Germinal center (tissue), 1 donor: ENCODE results near the gene ITGB8.
"Not testable (repeated sequence)": the region's sequence is repeated elsewhere in the genome, so short reads cannot be mapped to it uniquely, and the experiment has no call there.

ENCODE experiments used
- DNase-seq: peaks from one replicate; pipeline ENCODE4 v3.0.0; 2012; ENCODE audit warnings: mixed read lengths, low spot score

Gene ITGB8

DNA sequence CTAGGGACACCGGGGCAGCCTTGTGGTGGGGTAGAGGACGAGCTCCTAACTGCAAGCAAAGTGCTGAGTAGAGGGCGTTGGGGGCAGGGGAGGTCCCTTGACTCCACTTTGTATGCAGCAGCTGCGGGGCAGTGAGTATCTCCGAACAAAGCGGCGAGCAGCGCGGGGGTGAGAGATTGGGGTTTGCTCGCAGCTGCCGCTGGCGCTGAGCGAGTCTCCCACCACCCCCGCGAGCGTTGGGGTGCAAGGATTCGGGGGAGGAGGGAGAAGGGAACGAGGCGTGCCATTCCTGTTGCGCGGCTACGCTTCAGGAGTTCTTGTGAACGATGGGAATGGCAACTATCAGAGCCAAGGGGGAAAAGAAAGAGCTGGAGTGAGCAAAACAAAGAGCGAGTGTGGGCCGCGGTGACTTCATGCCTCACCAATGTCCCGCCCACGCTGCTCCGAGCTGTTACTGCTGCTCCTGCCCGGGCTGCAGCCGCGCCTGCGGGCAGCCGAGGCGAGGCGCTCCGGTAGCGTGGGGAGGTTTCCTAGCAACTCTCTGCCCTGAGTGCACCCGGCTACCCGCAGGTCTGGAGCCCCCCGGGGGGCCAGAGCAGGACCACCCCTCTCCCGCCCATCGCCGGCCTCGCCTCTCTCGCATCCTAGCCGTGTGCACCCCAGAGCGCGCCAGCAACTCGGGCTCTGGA is at the start of gene ITGB8:
Gene ITGB8 (plus strand): TSS at position 662 of the 689 bp plus-strand sequence. CDS start 907 bp downstream, outside the sequence.
- DNase-seq: peak; percentile 69

DNA sequence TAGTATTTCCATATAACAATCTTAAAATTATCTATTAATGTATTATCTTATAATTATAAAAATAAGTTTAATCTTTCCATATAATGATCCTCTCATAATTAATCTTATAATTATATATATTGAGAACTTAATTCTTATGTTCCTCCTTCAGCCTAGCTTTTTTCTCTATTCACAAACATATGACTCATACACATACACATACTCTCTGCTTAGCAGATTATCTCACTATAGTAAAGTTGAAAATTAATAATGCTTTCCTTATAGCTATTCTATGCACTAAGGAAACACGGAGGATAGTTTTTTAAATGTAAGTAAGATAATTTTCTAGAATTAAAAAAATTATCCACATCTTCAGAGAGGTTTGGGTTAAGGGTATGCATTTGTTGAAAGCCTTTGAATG is 47.7 kb upstream of the ITGB8 start:
- no peak for DNase-seq

DNA sequence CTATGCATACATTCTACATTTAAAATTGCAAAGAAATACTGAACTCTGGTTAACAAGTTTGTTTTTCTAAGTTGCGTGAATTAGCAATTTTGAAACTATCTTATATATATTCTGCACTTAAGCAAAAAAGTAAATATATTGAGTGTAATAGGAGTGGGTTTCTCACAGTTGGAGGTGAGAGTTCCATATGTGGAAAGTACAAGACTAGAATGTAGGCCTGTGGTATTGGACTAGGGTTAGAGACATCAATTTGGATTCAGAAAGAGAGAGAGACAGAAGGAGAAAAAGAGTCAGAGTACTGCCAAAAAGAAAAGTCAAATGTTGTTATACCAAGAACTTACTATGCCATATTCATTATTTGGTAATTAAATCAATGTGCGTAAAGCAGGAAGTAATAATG is 47.3 kb upstream of the ITGB8 start:
- DNase-seq: no peak

DNA sequence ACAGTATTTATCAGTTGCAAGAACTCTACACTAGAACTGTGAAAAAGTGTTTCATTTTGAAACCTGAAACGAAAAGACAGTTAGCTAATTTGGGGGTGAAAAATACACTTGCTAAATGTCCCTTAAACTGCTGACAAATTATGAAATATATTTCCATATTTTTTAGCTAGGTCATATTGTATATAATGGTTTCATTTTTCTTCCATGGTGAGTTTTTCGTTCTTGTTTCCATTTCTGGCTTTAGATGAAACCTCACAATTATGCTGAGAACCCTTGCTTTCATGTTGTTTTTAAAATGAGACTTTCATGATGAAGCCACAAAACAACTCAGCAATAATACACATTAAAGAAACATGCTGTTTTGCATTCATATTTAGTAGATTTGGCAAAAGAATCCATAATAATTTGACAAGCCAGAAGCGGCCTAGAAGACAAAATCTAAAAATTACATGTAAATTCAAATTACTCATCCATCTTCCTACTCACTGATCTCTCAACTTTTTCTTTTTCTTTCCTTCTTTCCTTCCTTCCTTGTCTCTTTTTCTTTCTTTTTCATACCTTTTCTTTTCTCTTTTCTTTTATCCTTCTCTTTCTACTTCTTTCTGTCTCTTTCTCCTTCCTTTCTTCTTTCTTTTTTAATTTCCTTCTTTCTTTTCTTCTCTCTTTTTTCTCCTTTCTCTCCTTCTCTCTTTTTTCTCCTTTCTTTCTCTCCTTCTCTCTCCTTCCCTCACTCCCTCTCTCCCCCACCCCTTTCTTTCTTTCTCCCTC is 46.5 kb upstream of the ITGB8 start:
- DNase-seq: no peak

DNA sequence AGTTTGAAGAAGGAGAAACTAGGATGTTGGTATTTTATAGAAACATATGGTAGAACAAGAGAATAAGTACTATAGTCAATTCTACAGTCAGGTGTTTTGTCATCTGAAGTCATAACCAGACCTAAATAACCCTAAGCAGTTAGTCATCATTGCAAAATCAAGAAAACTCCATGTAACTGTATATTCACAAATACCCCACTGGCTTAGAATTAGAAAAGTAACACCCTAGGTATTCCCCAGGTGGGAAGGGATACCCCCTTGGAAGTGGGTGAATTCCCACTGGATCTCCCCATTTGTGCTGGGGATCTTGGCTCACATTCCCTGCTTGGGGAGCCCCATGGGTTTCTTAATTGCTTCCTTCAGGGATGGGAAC is 45.9 kb upstream of the ITGB8 start:
- DNase-seq: no peak

DNA sequence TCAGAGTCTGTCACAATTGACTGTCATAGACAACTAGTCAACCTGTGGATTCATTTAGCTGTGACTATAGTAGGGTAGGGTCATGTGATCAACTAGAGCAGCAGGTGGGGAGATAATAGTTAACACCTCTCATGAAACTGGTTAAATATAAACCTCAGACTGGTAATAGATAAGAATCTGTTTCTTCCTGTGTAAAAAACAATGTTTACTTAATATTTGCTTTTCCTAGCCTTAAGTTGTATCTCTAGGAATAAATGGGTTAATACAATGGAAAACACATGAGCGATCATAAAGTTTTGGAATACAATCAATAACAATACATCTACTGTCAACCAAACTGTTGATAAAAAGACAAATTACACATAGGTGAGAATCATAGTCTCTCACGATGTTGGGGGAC is 43.4 kb upstream of the ITGB8 start:
- DNase-seq: no peak

DNA sequence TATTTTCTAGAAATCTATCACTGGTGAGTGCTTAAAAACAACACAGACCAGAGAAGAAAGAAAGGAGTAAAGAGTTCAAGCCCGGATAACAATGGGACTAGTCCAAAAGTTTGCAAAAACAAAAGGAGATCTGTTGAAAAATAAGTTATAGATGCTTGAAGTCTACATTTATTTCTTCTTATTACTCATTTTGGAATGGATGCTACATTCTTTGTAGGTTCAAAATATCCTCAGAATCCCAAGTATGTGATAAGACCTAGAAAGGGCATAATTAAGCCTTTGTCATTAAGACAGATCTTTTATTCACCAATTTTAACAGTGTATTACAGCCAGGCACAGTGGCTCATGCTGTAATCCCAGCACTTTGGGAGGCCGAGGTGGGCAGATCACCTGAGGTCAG is 42.7 kb upstream of the ITGB8 start:
- no peak for DNase-seq

DNA sequence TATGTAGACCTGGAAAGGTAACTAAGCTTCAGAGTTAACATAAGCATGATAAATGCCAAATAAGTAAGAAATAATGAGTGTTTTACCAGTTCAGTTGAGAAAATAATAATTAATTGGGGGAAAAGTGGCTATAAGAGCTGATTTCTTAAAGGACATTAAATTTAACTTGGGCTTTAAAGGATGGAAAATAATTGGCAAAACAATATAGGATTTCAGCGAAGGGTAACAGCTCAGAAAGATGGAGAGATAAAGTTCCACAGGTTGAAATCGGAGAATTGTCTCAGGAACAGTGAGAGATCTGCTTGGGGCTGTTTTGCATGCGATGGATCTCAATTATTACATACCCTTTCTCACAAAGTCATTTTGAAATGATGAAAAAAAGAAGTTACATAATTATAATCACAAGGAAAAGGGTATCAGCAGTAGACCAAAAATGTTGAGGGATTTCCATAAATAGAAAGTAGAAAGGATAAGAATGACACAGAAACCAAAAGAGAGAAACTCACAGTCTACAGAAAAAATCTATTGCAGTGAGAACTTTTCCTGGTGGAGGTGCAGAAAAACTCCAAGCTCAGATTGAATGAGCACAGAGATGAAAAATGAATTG is 40.1 kb upstream of the ITGB8 start:
- DNase-seq: no peak

DNA sequence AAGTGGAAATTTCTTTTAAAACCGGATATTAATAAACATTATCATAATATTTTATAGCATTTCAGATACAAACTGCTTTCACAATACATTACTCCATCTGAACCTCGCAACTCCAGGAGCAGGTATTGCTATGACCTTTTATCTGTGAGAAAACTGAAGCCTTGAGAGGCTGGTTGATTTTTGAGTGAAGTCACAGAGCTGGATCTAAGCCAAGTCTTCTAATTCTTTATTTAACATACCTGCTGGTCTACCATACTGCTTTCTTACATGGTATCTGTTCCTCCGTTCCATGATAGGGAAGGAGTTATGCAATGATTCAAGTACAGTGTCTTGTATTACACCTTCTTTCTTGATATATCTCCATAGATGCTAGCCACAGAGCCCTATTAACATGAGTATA is 37.4 kb upstream of the ITGB8 start:
- no peak for DNase-seq

DNA sequence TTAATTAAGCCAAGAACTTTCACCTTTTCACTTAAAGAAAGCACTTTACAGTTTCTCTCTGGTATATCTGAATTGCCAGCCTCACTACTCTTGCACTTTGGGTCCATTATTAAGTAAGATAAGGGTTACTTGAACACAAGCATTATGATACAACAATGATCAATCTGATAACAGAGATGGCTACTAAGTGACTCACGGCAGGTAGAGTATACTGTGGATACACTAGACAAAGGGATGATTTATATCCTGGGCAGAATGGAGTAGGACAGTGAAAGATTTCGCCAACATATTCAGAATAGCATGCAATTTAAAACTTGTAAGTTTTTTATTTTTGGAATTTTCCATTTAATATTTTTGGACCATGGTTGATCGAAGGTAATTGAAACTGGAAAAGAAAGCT is 34.3 kb upstream of the ITGB8 start:
- DNase-seq: no peak

DNA sequence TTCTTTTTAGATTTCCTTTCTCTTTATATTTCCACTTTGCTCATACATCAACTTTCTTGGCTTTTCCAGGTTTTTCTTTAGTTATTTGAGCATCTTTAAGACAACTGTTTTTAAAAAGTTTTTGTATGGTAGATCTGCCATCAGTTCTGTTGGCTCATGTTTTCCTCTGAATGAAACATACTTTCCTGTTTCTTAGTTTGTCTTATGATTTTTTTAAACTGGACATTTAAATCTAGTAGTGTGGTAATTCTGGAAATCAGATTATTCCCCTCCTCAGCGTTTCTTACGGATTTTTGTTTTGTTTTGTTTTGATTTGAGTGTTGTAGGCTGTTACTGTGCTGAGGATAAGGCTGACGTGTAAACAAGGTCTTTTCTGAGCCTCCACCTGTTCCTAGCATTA is 33.8 kb upstream of the ITGB8 start:
- DNase-seq: no peak

DNA sequence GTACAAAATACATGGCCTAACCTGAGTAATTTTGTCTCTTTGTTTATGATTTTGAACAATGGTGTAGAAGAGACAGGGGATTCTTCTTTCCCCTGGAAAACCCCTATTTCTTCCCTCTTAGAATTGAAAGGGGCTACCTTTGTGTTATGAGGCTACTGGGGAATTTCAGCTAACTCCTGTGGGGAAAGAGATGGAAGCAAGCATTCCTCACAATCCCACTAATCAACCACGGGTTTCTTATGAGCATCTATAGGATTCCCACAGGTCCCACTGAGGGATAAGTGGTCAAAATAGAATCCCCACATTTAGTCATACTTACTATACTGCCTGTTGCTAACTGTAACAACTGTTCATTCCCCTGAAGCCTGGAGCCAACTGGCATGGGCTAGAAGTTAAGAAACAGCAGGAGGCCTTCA is 32.2 kb upstream of the ITGB8 start:
- no peak for DNase-seq

DNA sequence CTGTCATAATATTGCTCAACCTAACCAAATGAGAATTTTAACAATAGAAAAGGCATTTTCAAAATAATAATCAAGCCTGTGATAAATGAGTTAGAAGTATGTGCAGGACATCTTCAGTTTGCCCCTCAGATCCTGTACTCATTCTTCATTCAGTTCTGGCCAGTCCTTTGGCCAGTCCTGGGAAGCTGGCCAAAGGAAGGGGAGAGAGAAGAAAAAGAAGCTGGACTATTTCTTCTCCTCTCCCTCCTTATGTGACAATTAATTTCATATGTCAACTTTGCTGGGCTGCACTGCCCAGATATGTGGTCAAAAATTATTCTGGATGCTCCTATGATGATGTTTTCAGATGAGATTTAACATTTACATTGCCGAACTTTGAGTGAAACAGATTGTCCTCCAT is 31.6 kb upstream of the ITGB8 start:
- DNase-seq: no peak

DNA sequence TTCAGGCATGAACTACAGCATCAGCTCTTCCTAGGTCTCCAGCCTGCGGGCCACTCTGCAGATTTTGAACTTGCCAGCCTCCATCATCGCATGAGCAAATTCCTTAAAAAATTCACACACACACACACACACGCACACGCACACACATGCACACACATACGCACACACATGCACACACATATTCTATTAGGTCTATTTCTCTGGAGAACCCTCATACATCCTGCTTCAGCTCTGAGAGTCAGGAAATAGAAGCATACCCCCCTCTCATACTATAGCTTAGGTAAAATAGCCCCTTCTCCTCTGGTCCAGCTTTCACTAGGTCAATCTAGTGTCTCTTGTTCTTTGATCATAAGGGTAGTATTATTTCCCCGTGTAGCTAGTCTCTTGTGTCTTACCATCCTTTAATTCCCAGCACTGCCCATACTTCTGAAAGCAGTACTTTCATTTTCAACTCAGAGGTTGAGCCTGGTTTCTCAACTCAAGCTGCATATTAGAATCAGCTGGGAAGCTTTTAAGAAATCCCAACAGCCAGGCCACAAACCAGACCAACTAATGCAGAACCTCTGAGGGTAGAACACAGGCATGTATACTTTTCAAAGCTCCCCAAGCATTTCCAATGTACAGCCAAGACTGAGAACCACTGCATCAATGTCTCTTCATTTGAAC is 30.9 kb upstream of the ITGB8 start:
- no peak for DNase-seq

DNA sequence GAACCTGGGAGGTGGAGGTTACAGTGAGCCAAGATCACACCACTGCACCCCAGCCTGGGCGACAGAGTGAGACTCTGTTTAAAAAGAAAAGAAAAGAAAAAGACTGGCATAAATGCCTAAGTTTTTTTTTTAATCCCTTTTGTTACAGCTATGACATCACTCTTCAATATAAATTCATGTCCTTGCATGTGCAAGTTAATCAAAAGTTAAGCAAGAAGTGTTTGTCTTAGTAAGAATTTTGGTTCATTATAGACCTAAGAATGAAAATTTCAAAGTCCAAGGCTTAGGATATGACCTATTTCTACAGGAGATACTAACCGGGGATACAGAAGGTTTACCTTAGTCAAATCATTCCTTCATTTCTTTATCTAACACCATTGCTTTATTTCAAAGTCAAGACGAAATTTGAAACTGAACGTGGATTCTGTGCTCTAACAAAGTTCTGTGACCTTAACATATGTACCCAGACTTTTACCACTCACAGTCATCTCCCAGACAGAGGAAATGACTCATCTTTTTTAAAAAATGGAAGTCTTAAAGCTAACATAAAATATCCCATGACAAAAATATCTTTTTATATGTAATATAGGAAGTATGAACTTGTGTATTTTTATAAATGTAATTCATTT is 29.3 kb upstream of the ITGB8 start:
- DNase-seq: no peak

DNA sequence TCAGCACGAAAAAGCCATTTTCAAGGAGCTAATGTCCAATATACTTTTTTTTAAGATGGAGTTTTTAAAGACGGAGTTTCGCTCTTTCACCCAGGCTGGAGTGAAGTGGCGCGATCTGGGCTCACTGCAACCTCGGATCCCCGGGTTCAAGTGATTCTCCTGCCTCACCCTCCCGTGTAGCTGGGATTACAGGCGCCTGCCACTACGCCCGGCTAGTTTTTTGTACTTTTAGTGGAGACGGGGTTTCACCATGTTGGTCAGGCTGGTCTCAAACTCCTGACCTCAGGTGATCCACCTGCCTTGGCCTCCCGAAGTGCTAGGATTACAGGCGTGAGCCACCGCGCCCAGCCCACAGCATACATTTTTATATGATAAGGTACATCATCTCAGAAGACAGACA is 28.4 kb upstream of the ITGB8 start:
- not testable (repeated sequence) for DNase-seq

DNA sequence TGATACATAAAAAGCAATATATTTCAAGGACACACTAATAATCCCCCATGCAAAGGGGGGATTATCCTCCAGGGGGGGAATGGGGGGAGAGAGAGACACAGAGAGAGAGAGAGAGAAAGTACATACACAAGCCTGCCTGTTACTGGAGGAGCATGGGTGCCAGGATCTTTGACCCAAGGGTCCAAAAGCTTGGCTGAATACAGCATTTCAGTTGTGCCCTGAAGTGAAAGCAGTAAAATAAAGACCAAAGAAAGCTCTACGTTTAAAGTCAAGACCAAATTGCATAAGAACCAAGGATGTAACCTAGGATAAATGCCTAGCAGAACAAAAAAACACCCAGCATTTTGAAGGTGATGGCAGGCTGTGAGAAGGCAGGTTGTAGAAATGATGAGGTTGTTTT is 27.8 kb upstream of the ITGB8 start:
- DNase-seq: no peak

DNA sequence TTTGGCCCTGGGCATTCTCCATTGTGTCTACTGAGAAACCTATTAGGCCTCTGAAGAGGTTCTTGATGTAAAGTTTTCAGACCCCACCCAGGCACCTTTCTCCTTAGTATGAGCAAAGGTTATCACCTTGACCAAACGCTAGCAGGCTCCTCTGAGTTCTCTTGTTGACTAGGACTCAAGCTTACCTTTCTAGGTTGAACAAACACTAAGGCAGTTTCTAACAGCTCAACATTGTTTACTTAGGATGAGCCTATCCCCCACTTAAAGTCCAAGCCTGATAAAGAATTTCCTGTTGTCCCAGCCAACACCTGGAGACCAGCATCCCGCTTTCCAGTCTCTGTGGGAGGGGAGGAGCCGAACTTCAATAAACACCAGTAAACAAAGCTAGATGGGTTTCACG is 26.3 kb upstream of the ITGB8 start:
- DNase-seq: no peak

DNA sequence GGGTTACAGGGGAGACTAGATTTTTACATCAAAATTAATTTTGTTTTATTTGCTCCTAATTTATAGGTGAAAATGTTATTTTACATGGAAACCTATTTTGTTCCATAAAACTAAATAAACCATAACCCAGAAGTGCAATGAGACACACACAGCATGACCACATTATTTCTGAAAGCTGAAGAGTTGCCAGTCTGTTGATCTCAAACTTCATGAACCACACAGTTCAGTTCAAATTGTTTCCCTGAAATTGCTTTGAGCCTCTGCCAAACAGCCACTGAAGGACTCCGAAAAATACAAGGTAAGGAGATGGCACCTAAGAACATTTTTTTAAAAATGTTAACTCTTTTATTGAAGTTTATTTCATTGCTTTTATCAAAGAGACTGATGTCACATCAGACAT is 25.0 kb upstream of the ITGB8 start:
- DNase-seq: no peak

DNA sequence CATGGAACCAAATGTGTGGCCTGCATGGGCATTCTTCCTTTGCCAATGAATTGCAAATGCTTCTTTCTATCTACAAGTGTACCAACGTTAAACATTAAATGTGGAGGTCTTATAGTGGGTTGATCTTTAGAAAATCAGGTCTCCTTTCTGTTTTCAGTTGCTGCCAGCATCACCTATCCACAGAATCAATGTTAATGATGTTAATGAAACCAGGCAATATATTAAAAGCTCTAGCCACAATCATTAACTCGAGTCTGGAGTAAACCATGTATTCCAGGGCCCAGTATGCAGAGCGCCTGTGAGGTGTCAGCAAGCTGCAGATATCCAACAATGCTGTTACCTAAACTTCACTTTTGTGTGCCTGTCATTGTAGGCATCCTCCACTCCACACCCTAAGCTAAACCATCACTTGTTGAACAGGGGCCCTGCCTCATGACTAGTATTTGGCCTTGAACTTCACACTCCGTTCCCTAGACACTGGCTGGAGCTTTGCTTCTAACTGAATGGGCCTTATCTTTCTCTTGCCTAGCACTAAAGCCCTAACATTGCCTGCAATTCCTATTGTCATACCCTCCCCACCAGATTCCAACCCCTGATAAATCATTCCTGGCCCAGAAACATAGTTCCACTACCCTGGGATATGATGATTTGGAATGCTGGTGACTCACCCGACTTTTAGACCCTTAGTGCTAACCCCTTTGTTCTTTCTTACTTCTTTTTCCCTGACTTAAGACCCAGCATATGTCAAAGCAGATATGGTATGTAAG is 24.3 kb upstream of the ITGB8 start:
- no peak for DNase-seq

DNA sequence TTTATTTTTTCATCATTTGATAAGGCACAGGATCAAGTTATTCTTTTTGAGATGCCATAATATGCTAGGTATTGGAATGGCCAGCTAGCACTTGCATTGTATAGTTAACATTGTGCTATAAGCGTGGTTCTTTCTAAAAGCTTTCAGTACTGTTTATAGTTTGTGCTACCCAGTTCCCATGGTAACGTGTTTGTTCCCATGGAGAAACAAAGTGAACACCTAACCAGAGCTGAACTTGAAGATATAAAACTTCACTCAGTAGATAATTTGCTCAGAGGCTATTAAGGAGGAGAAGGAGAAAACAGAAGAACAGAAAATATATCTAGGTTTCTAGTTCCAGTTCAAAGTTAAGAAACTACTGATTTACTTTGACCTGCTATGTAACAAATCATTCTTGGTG is 23.6 kb upstream of the ITGB8 start:
- no peak for DNase-seq

DNA sequence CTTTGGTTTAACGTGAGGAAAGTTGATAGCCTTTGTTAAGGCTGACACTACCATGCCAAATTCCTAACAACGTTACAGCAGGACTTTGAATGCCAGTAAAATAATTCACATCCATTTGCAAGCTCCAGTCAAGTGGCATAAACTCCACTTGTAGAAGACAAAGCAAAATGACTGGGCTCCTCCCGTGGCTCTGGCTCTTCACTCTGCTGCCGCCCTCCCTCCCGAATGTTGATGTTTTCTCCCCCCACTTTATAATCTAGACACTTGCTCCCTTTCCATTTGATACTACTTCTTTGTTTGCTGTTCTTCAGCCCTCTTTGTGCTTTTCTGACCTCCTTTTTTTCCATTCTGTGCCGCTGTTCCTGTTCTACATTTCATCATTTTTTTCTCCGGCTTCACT is 22.8 kb upstream of the ITGB8 start:
- DNase-seq: no peak
